Activated CD4-positive, alpha-beta T cell treated with anti-CD3 and anti-CD28 coated beads, Interleukin-2, Interleukin-6, amounts not matched to agents 100 ng/mL and 50 ng/mL, durations not matched to agents 16 hours and 8 hours (primary cell): Measurements from ENCODE around the gene NMRK1.

Experiments
- DNase-seq: peaks from one replicate; pipeline ENCODE4 v3.0.0-alpha.2; 2020

NMRK1 gene

GRCh38 chr9:75101004-75101588 lies 13.1 kb upstream of the NMRK1 start:
- no peak for DNase-seq

- DNase-seq: no peak
Observed at GRCh38 chr9:75096796-75097195, 8.8 kb upstream of the NMRK1 start.

GRCh38 chr9:75092766-75093165 lies 4.8 kb upstream of the NMRK1 start:
- no peak for DNase-seq

- DNase-seq: no peak
Observed at GRCh38 chr9:75090579-75090978, 2.6 kb upstream of the NMRK1 start.

GRCh38 chr9:75089373-75089766 lies 1.4 kb upstream of the NMRK1 start:
- DNase-seq: peak; percentile 30

GRCh38 chr9:75088646-75089372 lies 854 bp upstream of the NMRK1 start:
- DNase-seq: peak; percentile 44

GRCh38 chr9:75087289-75087823 lies 599 bp downstream of the NMRK1 start:
- DNase-seq: peak; percentile 67

GRCh38 chr9:75086541-75087288 lies 1.2 kb downstream of the NMRK1 start:
- no peak for DNase-seq

- DNase-seq: no peak
Observed at GRCh38 chr9:75085640-75086039, 2.3 kb downstream of the NMRK1 start.

- DNase-seq: no peak
Observed at GRCh38 chr9:75084081-75084672, 3.8 kb downstream of the NMRK1 start.

GRCh38 chr9:75083188-75083970 lies 4.6 kb downstream of the NMRK1 start:
- DNase-seq: peak; percentile 29

GRCh38 chr9:75081632-75082031 lies 6.3 kb downstream of the NMRK1 start:
- DNase-seq: no peak

- no peak for DNase-seq
Observed at GRCh38 chr9:75072895-75073294, 15.1 kb downstream of the NMRK1 start.

- DNase-seq: peak; percentile 43
Observed at GRCh38 chr9:75071530-75072122, 16.3 kb downstream of the NMRK1 start.

- DNase-seq: no peak
Observed at GRCh38 chr9:75069171-75069570, 18.8 kb downstream of the NMRK1 start.

GRCh38 chr9:75067894-75068293 lies 20.1 kb downstream of the NMRK1 start:
- no peak for DNase-seq

- DNase-seq: no peak
Observed at GRCh38 chr9:75065510-75065909, 22.4 kb downstream of the NMRK1 start.

GRCh38 chr9:75064307-75065025 lies 23.5 kb downstream of the NMRK1 start:
- DNase-seq: no peak

GRCh38 chr9:75063556-75064305 lies 24.2 kb downstream of the NMRK1 start:
- DNase-seq: no peak

- no peak for DNase-seq
Observed at GRCh38 chr9:75061169-75061568, 26.8 kb downstream of the NMRK1 start.
